Breast epithelium (tissue), 3 donors: ENCODE results near the gene IRF2.

Experiments used
- CTCF ChIP-seq, 3 donors: fragments of 450-650 bp; IDR thresholded peaks; one replicate each; pipeline ENCODE4 v1.5.1; 2016 to 2017; ENCODE audit warnings: antibody characterized with exemption in 3 of 3, mild to moderate bottlenecking in 3 of 3, moderate library complexity in 3 of 3
- POLR2A ChIP-seq: fragments of 450-650 bp; IDR thresholded peaks from one replicate; pipeline ENCODE4 v1.6.1; 2016; ENCODE audit warnings: antibody characterized with exemption, mild to moderate bottlenecking, moderate library complexity

- TF ChIP-seq CTCF (IDR thresholded peaks at IDR 0.05) (no peak), POLR2A (no peak)
Measured at GRCh38 chr4:184448141-184448540, 26.2 kb downstream of the IRF2 start.
